RPMI7951 (cell line): Measurements from ENCODE around the gene ADARB2. TPM values are rescaled to one million over a fixed set of nuclear protein-coding genes. Genes with fewer than 3 reads are reported as not detected.
A peak's percentile ranks its signal among the peaks of the same experiment; 100 is the strongest.
"Not testable (repeated sequence)": the region's sequence is repeated elsewhere in the genome, so short reads cannot be mapped to it uniquely, and the experiment has no call there.

Experiments
- DNase-seq: peaks from one replicate; pipeline ENCODE4 v3.0.0-alpha.2; 2012; ENCODE audit warnings: low read depth
- total RNA-seq: library from RNA; depleted of rRNA; stranded (reverse); fragments of >200 nt; shearing (Covaris generic); gene quantifications from 2 replicates; pipeline ENCODE4 v1.2.3, GENCODE V29; 2014

Gene ADARB2
- total RNA-seq, 1 experiment from 2014 or later, result not detected

DNA sequence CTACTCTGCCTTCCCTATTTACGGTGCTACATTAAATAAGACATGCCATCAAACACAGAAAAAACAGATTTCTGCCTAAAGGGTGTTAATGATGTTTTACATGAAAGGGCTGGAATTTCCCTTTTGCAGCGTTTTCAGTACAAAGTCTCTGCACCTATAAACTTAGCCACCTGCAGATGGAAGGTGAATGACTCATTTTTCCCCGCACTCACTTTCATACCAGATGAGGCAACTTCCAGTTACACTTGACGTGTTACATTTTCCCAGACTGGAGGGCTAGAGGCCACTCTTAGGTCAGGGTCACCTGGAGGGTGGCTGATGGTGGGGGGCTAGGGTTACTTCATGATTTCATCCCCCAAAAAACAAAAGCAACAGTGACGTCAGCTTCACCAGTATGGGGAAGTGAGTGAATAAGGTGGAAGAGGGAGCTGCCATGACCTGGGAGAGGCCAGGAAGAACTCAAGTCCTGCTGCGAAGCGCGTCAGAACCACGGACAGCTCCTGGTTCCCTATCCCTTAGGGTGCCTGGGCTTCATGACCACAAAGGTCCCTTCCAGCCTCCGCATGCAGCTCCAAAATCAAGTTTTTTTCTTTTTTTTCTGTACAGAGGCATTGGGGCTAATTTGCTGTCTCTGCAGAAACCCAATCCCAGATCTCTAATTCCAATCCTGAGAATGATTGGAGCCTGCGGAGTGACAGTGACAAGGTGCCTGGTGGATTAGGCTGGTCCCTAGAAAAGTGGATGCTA lies 94.0 kb downstream of the ADARB2 start:
- DNase-seq, result peak; percentile 17

DNA sequence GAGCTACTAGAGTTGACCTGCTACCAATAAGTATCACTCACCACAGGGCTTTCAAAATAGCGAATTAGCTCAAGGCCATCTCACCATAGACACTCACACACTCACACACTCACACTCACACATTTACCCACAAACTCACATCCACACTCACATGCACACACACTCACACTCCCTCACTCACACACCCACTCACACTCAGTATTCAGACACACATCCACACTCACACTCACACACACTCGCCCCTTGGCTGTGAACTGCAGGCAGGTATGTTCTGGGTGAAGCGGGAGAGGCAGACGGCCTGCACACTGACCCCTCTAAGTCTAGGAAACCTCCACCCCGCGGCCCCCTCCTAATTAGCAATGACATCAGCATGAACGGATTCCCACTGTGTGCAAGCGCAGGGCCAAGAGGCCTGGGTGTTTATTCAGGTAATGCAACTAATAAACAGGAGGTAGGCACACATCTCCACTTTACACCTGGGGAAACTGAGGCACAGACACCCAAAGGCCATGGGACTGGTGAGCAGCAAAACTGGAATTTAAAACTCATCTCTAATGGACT lies 94.6 kb downstream of the ADARB2 start:
- no peak for DNase-seq

DNA sequence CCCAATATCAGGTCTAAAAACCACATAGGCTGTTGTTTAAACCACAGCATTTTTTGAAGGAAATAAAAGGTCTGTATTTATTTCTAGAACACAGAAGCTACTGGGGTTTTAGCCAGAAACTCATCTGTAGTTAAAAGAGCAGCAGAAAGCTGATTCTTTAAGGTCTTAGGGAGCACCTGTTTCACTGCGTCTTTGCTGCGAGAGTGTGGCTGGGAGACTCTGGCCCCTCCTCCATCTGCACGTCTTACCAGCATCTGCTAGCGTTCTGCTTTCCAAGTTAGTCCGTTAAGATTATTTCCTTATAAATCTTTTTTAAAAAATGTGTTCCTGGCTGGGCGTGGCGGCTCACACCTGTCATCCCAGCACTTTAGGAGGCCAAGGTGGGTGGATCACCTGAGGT lies 95.9 kb downstream of the ADARB2 start:
- no peak for DNase-seq

DNA sequence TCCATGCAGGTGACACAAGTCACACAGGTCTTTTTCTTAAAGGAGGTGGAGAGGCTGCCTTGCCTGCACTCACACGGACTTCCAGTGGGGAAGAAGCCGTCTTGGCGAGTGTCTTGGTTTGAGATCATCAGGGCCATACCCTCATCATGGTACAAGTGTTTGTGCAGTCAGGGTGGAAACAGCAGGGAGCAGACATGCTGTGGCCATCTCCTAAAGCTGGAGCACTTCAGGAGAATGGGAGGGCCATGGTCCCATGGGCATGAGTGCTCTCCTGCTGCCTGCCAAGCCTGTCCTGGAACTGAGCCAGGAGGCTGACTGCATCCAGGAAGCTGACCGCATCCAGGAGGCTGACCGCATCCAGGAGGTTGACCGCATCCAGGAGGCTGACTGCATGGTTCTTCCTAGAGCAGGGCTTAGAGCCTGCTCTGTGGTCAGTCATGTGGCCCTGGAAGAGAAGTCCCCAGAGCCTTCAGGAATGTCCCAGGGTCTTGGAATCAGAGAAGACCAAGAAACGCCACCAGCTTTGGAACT lies 98.4 kb downstream of the ADARB2 start:
- peak; percentile 48 for DNase-seq

DNA sequence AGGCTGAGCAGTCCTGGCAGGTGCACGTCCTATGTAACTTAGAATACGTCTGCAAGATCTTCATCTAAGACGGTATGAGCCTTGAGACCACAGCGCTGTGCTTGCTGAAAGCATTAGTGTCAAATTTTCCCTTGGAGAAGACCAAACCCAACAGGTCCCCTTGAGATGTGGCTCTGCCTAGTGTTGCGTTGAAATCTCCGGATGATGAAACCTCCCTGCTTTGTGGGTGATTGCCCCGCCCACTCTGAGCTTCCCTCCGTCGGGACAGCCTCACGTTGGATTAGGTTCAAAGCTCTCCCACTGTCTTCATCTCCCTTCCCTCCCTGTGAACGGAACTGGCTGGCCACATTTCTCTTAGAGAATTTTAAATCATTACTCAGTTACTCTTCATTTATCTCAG lies 102.0 kb downstream of the ADARB2 start:
- DNase-seq, result no peak

DNA sequence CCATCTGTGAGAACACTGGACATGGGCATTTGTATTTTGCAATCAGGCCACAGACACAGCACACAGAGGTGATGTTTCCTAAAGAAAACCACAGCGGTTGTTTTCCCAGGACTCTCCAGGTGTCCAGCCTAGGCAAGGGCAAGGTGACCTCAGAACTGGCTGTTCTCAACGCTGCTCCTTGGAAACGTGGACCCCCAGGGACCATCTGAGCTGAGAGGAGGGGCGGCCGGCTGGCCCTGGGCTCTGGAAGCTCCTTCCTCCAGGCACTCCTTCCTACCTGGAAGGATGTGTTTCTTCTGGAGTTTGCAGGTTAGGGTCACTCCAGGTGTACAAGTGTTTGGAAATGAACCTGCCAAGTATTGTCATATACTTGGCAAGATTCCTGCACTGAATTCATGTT lies 103.1 kb downstream of the ADARB2 start:
- no peak for DNase-seq

DNA sequence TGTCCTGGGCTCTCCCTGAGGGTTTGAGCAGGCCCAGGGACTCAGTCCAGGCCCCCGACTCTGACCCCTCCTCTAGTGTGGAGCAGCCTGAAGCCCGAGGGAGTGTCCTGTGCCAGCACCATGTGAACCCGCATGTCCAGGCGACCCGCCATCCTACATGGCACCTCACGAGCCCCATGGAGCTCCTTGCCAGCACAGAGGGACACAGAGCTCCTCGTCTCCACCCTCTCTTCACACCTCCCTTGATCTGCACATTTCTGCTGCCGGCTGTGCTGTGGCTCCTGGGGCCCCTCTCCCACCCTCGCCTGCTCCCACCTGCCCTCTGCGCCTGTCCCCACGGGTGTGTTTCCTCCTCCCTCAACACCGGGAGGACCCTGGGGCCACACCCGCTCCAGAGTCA lies 103.5 kb downstream of the ADARB2 start:
- DNase-seq, result no peak

DNA sequence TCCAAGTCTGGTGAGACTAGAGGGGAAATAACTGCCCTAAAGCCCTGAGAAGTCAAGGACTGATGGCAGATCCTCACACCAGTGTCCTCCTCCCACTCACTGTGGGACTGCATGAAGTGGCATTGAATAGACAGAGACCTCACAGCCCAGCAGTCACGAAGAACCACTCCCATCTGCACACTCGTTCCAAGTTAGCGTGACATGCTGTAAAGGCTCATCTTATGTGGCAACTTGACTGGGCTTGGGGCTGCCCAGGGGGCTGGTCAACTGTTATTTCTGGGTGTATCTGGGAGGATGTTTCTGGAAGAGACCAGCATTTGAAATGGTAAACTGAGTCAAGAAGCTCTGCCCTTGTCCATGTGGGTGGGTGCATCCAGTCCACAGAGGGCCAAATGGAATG lies 104.7 kb downstream of the ADARB2 start:
- DNase-seq, result no peak

DNA sequence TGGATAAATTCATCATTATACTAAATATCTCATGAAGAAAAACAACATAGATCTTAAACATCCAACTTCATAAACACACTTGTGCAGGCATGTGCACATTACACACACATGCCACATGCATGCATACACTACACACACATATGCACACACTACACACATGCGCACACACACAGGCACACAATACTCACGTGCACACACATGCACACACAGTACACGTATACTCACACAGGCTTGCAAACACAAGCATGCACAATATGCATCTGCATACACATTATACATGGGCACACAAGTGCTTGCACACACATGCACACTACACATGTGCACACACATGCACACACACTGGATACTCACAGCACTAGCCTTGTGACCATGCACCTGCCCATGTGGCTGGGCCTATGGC lies 105.2 kb downstream of the ADARB2 start:
- no peak for DNase-seq

DNA sequence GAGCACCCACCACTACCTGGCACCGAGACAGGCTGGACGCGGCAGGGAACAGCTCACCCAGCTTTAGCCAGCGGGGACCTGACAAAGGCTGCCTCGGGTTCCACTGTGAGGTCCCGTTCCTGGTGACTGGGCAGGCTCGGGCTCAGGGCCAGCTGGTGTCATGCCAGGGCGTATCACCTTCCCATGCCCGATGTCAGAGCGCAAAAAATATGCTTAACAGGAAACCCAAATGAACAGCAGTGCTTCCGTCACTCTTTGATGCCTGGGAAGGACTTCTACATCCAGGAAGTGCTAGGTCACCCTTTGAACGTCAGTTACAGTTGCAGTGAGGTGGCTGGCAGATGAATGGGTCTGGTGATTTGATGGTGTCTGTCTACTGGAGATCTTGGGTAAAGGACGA lies 106.0 kb downstream of the ADARB2 start:
- DNase-seq, result no peak

DNA sequence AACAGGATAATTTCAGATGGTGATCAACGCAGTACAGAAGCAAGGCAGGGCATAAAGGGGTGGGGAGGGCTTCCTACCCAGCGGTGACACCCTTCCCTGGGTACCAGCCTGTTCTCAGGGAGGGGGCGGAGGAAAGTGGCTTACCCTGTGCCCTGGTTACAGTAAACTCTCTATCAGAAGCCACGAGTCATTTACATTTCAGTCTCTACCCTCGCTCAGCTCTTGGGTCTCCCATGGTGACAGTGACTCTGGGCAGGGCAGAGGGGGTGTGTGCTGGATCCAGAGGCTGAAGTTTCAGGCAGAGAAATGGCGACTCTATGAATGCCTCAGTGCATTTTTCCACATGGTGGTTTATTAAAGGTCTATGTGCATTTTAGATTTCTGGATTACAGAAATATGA lies 107.0 kb downstream of the ADARB2 start:
- DNase-seq, result no peak

DNA sequence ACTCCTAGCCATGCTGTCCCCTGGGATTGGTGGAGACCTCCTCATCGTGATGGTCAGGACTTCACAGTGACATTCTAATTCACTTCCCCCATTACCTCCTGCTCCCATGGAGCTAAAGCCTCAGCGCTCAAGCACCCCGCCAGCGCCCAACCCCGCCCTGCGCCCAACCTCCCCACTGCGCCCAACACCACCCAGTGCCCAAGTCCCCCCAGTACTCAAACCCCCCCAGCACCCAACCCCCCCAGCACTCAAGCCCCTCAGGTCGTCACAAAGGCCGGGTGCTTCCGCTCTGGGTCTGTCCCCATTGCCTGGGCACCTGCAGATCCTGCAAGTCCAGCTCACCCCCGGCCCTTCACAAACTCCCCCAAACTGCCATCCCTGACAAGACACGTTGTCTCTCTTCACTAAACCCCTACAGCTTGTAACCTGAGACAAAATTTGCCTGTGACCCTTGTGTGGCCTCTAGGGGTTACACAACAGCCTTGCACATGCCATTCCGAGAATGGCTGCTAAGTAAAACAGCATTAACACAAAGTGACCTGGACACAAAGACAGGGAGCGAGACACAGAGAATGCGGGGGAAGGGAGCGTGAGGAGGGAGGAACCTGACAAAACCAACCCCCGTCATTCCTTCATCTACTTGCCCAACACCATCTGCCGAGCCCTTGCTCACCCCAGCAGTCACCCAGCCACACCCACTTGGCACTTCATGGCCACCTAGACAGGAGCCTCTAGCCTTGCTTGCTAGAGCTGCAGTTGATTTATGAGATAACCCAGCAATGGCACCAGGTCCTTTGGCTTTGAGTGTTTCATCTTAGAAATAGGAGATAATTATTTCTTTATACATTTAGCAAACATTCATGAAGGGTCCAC lies 107.8 kb downstream of the ADARB2 start:
- DNase-seq, result no peak

DNA sequence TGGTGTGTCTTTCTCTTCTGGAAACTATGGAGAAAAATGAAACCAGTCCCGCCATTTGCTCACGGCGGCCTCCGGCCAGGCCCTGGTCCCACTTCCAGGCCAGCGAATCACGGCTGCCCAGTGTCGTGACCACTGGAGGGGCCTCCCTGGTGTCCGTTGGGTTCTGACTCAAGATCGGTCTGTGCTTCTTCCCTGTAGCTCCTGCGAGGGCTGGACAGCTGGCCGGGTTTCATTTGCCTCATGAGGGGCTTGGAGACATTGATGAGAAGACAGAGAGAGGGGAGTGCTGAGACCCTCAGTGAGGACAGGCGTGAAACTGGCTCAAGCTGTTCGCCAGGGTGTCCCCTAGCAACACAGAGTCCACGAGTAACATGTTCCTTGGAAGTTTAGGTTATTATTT lies 108.6 kb downstream of the ADARB2 start:
- no peak for DNase-seq

DNA sequence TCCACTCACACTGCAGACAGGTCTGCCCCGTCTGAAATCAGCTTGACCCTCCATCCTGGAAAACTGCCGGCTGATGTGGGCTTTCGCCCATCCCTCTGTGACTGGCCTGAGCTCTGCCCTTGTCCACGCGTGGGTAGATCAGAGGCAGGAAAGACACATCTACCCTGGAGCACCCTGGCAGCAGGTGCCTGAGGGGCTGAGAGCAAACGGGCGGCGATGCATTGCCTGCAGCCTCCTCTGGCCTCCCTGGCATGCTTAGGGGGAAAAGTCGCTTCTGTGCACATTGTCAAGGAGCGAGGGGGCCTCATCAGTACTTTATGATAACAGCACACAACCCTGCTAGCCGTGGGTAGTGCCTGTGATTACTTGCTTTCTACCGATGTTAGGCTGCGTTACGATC lies 109.4 kb downstream of the ADARB2 start:
- no peak for DNase-seq

DNA sequence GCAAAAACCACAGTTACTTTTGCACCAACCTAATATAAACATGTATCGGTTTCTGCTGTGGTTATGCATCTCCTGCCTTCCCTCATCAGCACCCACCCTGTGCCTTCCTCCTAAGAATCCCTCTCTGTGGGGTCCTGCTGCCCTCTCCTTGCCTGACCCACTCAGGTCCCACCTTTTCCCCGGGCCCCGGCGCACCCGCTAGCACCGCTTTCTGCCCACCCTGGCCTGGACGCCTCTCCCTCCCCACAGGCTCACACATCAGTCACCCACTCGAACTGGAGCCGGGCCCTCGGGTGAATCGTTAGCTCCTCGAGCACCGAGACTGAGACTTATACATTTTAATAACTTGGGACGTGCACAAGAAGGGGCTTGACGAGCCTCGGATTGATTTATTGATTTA lies 110.5 kb downstream of the ADARB2 start:
- no peak for DNase-seq

DNA sequence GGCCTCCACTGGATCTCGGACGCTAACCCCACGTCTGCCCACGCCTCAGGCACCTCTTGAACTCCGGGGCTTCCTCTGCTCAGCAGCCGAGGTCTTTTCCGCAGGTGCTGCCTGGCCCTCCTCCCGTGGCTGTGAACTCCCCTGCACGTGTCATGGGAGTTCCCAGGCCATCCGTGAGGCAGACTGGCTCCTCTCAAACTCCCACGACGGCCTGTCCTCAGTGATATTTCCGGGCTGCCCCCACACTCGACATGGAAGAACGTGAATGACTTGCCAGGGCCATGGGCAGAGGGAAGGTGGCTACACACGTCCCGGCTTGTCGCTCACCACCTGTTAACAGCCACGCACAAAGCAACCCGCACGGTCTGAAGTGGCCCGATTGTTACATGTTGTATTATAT lies 110.9 kb downstream of the ADARB2 start:
- no peak for DNase-seq

DNA sequence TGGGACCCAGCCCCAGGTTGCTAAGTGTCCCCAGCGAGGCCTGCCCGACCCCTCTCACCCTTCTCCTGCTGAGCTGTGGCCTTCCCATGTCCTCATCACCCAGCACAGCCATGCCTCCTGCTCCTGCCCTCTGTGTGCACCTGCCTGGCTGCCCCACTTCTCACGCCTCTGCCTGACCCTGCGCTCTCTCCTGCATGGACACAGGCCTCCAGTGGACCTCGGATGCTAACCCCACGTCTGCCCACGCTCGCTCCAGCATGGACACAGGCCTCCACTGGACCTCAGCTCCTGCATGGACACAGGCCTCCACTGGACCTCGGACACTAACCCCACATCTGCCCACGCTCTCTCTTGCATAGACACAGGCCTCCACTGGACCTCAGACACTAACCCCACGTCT lies 111.6 kb downstream of the ADARB2 start:
- no peak for DNase-seq

DNA sequence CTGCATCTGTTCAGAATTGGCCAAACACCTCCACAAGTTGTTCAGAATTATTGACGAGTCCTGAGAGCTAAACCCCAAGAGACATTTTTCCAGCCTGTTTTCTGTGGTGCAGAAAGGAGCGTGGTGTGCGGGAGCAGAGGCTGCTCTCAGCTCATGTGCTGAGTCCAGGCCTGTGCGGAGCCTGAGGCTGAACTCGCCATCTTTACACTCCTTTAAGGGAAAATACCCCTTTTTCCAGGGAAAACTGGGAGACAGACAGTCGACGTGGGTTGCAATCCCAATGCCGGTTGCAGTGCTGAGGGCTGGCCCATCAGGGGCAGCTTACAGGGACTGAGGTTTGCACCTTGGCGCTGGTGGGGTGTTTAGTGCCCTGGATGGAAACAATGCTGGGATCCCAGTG lies 112.2 kb downstream of the ADARB2 start:
- no peak for DNase-seq

DNA sequence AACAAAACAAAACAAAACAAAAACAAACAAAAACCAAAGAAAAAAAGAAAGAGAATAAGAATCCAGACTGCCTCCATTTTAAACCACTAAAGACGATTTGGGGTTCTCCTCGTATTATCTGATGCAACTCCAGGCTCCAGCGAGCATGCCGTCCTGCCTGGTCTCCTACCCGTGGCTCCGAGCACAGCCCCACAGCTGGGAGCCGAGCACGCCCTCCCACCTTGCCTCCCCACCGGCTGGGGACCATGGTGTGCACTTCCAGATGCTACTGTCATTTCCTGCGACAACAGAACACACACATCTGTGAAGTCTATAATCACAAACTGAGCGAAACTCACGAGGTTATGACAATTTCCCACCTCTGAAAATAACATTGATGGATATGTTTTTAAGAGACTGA lies 113.1 kb downstream of the ADARB2 start:
- no peak for DNase-seq

DNA sequence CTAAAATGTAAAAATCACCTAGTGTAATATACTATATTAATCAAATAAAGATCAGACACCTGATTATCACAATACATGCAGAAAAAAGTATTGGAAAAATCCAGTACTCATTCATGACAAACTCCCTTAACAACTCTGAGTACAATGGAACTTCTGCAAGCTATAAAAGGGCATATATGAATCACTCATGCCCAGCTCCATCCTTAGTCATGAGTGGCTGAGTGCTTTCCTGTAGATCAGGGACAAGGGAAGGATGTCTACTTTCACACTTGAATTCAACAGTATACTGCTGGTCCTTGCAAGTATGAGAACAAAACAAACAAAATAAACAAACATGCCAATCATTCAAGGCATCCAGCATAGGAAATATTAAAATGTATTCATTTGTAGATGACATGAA lies 116.5 kb downstream of the ADARB2 start:
- no peak for DNase-seq

DNA sequence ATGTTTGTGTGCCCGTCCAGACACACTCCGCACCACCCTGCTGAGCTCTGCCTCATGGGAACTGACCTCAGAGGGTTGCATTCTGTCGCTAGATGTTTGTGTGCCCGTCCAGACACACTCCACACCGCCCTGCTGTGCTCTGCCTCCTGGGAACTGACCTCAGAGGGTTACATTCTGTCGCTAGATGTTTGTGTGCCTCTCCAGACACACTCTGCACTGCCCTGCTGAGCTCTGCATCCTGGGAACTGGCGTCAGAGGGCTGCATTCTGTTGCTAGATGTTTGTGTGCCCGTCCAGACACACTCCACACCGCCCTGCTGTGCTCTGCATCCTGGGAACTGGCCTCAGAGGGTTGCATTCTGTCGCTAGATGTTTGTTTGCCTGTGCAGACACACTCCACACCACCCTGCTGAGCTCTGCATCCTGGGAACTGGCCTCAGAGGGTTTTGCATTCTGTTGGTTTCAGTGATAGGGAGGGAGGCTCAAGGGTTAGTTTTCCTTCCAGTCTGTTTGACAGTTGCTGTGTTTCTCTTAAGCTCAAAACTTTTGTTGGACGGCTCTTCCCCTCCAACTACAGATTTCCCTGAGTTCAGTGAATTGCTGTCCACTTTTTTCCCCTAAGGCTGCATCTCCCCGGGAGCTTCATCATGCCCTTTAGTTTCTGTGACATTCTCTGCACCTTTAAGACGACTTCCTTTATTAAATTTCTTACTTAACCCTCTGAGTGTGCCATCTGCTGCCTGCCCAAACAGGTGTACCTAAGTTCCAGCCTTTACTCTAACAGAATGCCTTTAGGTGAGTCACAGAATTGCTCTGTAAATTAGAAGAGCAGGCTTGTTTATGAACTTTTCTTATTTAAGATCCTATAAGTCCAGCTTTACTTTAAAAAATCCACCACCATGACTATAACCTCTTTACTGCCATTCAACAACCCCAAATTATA lies 119.7 kb downstream of the ADARB2 start:
- not testable (repeated sequence) for DNase-seq

DNA sequence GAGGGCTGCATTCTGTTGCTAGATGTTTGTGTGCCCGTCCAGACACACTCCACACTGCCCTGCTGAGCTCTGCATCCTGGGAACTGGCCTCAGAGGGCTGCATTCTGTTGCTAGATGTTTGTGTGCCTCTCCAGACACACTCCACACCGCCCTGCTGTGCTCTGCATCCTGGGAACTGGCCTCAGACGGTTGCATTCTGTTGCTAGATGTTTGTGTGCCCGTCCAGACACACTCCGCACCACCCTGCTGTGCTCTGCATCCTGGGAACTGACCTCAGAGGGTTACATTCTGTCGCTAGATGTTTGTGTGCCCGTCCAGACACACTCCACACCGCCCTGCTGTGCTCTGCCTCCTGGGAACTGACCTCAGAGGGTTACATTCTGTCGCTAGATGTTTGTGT lies 120.6 kb downstream of the ADARB2 start:
- DNase-seq, result not testable (repeated sequence)
